Measurements from ENCODE around the gene MIDN.

DNA sequence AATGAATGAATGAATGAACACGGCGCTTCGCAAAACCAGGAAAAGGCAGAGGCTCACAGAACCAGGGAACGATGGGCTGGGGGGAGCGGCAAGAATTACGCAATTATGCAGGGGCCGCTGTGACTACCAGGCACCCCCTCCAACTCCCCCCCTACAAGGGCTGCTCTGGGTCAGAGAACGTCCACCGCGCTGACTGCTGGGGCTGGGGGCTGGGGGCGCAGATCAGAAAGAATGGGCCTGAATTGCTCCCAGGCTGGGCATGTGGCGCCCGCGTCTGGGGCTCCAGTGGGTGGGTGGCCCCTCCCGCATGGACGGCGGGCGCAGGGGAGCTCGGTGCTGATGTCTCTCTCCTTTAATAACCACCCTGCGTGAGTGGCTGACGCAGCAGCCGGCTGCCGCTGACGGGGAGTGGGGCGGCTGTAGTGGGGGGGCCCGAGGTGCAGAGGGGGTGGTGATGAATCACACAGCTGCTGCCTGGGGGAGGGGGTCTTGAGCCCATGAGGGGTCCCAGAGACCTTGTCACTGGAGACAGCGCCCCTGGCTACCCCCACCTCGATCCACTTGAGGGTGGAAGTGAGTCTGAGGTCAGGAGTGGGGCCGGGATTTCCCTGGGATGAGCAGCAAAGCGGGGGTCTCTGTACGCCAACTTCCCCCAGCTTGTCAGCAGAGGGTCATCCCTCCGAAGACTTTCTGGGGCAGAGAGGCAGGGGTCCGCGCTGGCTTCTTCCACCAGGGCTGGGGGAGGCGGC lies 19.3 kb downstream of the MIDN start:
- TF ChIP-seq CTCF (IDR thresholded peaks at IDR 0.05; ENCODE audit: low read depth, low read length, poor library complexity, severe bottlenecking), result no peak
- no peak for TF ChIP-seq EZH2phosphoT487 (IDR thresholded peaks at IDR 0.05; ENCODE audit: borderline replicate concordance, low read length)
